B cell (primary cell): ENCODE measurements around the gene C5orf52.

ENCODE experiments used
- EZH2 ChIP-seq: IDR thresholded peaks from 2 replicates; pipeline ENCODE4 v1.6.1; 2012; ENCODE audit warnings: borderline replicate concordance, low read depth, mild to moderate bottlenecking, moderate library complexity, low read length; ENCODE audit not compliant: insufficient read depth, poor library complexity, severe bottlenecking
- TF ChIP-seq, protein P1 (sequence below): fragments of 200-600 bp; IDR thresholded peaks from one replicate; pipeline ENCODE4 v1.8.0; 2022; ENCODE audit warnings: antibody characterized with exemption, mild to moderate bottlenecking

DNA sequence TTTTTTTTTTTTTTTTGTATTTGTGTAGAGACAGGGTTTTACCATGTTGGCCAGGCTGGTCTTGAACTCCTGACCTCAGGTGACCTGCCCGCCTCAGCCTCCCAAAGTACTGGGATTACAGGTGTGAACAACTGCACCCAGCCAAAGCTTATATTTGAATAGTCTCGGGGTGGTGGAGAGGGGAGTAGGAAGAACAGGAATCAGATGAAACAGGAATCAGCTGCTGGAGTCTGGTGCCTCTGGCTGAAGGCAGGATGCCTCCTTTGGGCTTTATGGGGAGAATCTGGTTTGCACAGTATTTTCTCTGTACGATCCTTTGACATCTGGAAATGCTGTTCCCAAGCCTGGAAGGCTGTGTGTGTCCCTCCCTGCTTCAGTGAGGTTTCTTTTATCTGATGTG, 10.9 kb downstream of the C5orf52 start:
- TF ChIP-seq, protein P1, sequence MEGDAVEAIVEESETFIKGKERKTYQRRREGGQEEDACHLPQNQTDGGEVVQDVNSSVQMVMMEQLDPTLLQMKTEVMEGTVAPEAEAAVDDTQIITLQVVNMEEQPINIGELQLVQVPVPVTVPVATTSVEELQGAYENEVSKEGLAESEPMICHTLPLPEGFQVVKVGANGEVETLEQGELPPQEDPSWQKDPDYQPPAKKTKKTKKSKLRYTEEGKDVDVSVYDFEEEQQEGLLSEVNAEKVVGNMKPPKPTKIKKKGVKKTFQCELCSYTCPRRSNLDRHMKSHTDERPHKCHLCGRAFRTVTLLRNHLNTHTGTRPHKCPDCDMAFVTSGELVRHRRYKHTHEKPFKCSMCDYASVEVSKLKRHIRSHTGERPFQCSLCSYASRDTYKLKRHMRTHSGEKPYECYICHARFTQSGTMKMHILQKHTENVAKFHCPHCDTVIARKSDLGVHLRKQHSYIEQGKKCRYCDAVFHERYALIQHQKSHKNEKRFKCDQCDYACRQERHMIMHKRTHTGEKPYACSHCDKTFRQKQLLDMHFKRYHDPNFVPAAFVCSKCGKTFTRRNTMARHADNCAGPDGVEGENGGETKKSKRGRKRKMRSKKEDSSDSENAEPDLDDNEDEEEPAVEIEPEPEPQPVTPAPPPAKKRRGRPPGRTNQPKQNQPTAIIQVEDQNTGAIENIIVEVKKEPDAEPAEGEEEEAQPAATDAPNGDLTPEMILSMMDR: no peak
- no peak for TF ChIP-seq EZH2
